ENCODE data around the gene MCOLN3. TPM values are rescaled to one million over a fixed set of nuclear protein-coding genes. Genes with fewer than 3 reads are reported as not detected.

Gene MCOLN3
- total and polyA plus RNA-seq, 3 donors from 2014 or later, result 2.5 to 5.1 (median 4.4) TPM

DNA sequence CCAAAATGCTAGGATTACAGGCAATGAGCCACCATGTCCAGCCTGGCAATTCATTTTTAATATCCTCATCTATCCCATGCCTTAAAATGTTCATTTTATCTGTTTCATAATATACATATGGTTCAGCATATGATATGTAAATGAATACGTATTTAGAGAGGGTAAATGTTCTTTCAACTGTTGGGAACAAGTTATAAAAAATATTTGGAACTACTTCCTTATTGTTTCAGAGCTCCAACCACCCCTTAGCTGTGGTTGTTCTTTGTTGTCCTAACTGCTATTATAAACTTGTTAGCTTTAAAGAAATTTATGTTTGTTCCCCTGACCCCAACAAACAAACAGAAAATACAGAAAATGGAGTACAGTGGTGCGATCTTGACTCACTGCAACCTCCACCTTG lies 65.9 kb downstream of the MCOLN3 start:
- Histone ChIP-seq H3K36me3 (ENCODE audit: low read depth, missing control alignments) (no peaks in the 10 kb centered on the region), H3K27me3 (no peaks in the 10 kb centered on the region), H3K4me3 (no peak overlapping the region), H3K27ac (no peak overlapping the region), H3K4me1 (no peaks in the 10 kb centered on the region), H3K9me3 (no peaks in the 10 kb centered on the region)
- DNase-seq, result no peak
- 71 to 85% methylated on average over 2 of the region's 2 CpGs for WGBS, 2 donors
- intact Hi-C loops (cut with DNase I; ENCODE audit: low total_unique reads), result no loop called here
- TF ChIP-seq, protein P1, sequence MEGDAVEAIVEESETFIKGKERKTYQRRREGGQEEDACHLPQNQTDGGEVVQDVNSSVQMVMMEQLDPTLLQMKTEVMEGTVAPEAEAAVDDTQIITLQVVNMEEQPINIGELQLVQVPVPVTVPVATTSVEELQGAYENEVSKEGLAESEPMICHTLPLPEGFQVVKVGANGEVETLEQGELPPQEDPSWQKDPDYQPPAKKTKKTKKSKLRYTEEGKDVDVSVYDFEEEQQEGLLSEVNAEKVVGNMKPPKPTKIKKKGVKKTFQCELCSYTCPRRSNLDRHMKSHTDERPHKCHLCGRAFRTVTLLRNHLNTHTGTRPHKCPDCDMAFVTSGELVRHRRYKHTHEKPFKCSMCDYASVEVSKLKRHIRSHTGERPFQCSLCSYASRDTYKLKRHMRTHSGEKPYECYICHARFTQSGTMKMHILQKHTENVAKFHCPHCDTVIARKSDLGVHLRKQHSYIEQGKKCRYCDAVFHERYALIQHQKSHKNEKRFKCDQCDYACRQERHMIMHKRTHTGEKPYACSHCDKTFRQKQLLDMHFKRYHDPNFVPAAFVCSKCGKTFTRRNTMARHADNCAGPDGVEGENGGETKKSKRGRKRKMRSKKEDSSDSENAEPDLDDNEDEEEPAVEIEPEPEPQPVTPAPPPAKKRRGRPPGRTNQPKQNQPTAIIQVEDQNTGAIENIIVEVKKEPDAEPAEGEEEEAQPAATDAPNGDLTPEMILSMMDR (IDR thresholded peaks at IDR 0.05), result no peak
- no peak for TF ChIP-seq POLR2A (IDR thresholded peaks at IDR 0.05)

GRCh38 chr1:84975035-84975434 lies 73.3 kb downstream of the MCOLN3 start:
- Histone ChIP-seq H3K4me3 (no peak overlapping the region), H3K36me3 (ENCODE audit: low read depth, missing control alignments) (no peaks in the 10 kb centered on the region), H3K27me3 (no peaks in the 10 kb centered on the region), H3K4me1 (no peaks in the 10 kb centered on the region), H3K27ac (no peak overlapping the region), H3K9me3 (no peaks in the 10 kb centered on the region)
- no peak for TF ChIP-seq POLR2A (IDR thresholded peaks at IDR 0.05)
- TF ChIP-seq, protein P1 (IDR thresholded peaks at IDR 0.05), result no peak
- intact Hi-C loops (cut with DNase I; ENCODE audit: low total_unique reads), result no loop called here
- no peak for DNase-seq
- WGBS, 2 donors, result 33 to 65% methylated on average over 2 of the region's 2 CpGs

DNA sequence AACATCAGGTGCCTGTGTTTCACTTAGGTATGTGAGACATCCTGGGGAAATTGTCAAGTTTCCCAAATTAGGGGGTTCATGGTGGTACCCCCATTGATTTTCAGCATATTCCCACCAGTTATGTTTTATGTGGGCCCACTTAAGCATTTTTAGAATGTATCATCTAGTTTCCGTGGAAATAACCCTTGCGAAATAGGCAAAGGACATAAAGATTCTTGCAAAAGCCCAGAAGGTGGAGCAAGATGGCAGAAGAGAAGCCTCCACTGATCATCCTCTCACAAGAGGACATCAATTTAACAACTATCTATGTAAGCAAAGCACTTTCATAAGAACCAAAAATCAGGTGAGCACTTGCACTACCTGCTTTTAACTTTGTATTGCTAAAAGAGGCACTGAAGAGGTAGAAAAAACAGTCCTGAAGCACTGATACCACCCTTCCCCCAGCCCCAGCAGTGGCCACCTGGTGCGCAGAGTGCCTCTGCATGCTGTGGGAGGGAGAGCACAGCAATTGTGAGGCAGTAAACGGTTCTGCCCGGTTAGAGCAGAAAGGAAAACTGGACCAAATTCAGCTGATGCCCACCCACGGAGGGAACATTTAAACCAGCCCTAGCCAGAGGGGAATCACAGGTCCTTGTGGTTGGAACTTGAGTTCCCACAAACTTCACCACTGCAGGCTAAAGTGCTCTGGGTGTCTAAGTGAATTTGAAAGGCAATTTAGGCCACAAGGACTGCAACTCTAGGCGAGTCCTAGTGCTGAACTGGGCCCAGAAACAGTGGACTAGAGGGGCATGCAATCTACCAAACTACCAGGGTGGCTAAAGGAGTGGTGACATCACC lies 74.6 kb downstream of the MCOLN3 start:
- Histone ChIP-seq H3K27ac (no peak overlapping the region), H3K36me3 (ENCODE audit: low read depth, missing control alignments) (no peaks in the 10 kb centered on the region), H3K4me3 (no peak overlapping the region), H3K27me3 (no peaks in the 10 kb centered on the region), H3K4me1 (no peaks in the 10 kb centered on the region), H3K9me3 (no peaks in the 10 kb centered on the region)
- DNase-seq, result no peak
- 67 to 91% methylated on average over 4 to 7 of the region's 7 CpGs for WGBS, 2 donors
- TF ChIP-seq, protein P1 (IDR thresholded peaks at IDR 0.05), result no peak
- intact Hi-C loops (cut with DNase I; ENCODE audit: low total_unique reads), result no loop called here

- intact Hi-C loops (cut with DNase I; ENCODE audit: low total_unique reads), result no loop called here
- no peak for DNase-seq
- Histone ChIP-seq H3K27me3 (no peaks in the 10 kb centered on the region), H3K9me3 (no peaks in the 10 kb centered on the region), H3K36me3 (ENCODE audit: low read depth, missing control alignments) (no peaks in the 10 kb centered on the region), H3K27ac (no peak overlapping the region), H3K4me3 (no peak overlapping the region), H3K4me1 (no peaks in the 10 kb centered on the region)
- TF ChIP-seq, protein P1 (IDR thresholded peaks at IDR 0.05), result no peak
- no peak for TF ChIP-seq POLR2A (IDR thresholded peaks at IDR 0.05)
- WGBS, 2 donors, result 56% methylated on average over 1 of the region's 1 CpG
These were observed 75.8 kb downstream of the MCOLN3 start for GRCh38 chr1:84972377-84972987.
